Measurements from ENCODE around the gene RPRM.

The RPRM gene

DNA sequence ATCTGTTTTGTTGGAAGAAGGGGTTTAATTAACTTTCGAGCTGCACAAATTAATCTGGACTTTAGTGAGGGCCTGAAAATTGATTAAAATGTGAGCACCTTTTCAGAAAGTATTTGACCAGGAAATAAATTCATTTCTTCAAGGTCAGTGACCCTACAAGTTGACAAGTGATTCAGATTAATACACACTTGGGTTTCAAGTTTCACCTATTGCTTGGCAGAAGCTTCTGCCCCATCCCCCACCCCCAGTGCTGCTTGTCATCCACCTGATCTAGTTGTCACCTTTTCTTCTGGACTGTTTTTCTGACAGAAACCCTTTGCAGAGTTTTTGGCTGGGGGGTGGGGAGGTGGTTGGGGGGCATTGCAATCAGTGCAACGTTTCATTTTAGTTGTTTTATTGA lies 46.2 kb downstream of the RPRM start:
- no peak overlapping the region for H3K4me3 ChIP-seq (ENCODE audit: control insufficient read depth in 1 of 7, extremely low read depth in 1 of 7, insufficient read depth in 4 of 7, low read depth in 2 of 7, low read length in 6 of 7)
- DNase-seq: no peak
- H3K27ac ChIP-seq (ENCODE audit: insufficient read depth in 1 of 2, low read depth in 1 of 2, low read length in 2 of 2, poor library complexity in 1 of 2, severe bottlenecking in 2 of 2): no peak overlapping the region
- WGBS (ENCODE audit: insufficient coverage): 100% methylated on average over 1 of the region's 2 CpGs
- ChIA-PET POLR2A (no interaction called here), CTCF (no interaction called here)
- no peaks in the 10 kb centered on the region for H3K4me1 ChIP-seq (ENCODE audit: control extremely low read depth in 1 of 4, control insufficient read depth in 4 of 4, insufficient read depth in 4 of 4, low read length in 3 of 4)
- no peaks in the 10 kb centered on the region for H3K27me3 ChIP-seq (replicated peaks in 2 of 5; ENCODE audit: control insufficient read depth in 4 of 5, insufficient read depth in 5 of 5, low read length in 4 of 5)
- no peaks in the 10 kb centered on the region for H3K9me3 ChIP-seq (ENCODE audit: control extremely low read depth in 1 of 5, control insufficient read depth in 4 of 5, insufficient read depth in 2 of 5, low read depth in 1 of 5, low read length in 4 of 5)
- no peaks in the 10 kb centered on the region for H3K36me3 ChIP-seq (ENCODE audit: control insufficient read depth in 4 of 4, insufficient read depth in 4 of 4, low read length in 3 of 4)

GRCh38 chr2:153431114-153431513 lies 47.4 kb downstream of the RPRM start:
- Histone ChIP-seq H3K9me3 (ENCODE audit: control extremely low read depth in 1 of 5, control insufficient read depth in 4 of 5, insufficient read depth in 2 of 5, low read depth in 1 of 5, low read length in 4 of 5) (no peaks in the 10 kb centered on the region), H3K27ac (ENCODE audit: insufficient read depth in 1 of 2, low read depth in 1 of 2, low read length in 2 of 2, poor library complexity in 1 of 2, severe bottlenecking in 2 of 2) (no peak overlapping the region), H3K27me3 (replicated peaks in 2 of 5; ENCODE audit: control insufficient read depth in 4 of 5, insufficient read depth in 5 of 5, low read length in 4 of 5) (no peaks in the 10 kb centered on the region), H3K4me3 (ENCODE audit: control insufficient read depth in 1 of 7, extremely low read depth in 1 of 7, insufficient read depth in 4 of 7, low read depth in 2 of 7, low read length in 6 of 7) (no peak overlapping the region), H3K4me1 (ENCODE audit: control extremely low read depth in 1 of 4, control insufficient read depth in 4 of 4, insufficient read depth in 4 of 4, low read length in 3 of 4) (no peaks in the 10 kb centered on the region), H3K36me3 (ENCODE audit: control insufficient read depth in 4 of 4, insufficient read depth in 4 of 4, low read length in 3 of 4) (no peaks in the 10 kb centered on the region)
- ChIA-PET CTCF (no interaction called here), POLR2A (no interaction called here)
- WGBS (ENCODE audit: insufficient coverage): no CpG with 5 or more reads among the region's 1 CpG
- DNase-seq: no peak
